ENCODE measurements around the gene CAPN9. TPM values are rescaled to one million over a fixed set of nuclear protein-coding genes. Genes with fewer than 3 reads are reported as not detected.
"Not testable (repeated sequence)": the region's sequence is repeated elsewhere in the genome, so short reads cannot be mapped to it uniquely, and the experiment has no call there.

CAPN9 gene
- total and polyA plus RNA-seq, 4 donors, result not detected

DNA sequence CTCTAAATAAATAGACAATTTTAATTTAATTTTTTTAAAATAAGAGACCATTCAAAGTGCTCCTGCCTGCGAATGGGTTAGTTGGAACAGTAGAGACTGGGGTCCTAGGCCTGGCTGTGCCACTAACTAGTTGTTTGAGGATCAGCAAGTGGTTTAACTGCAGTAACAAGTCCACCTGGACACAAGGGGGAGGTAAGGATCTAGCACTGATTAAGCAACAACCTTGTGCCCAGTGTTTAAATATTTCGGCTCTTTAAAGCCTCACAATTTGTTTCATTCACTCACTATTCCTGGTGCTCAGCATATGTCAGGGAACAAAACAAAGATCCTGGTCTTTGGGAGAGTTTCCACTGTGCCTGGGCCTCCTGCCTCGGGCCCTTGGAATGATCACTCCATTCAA, 31.7 kb upstream of the CAPN9 start:
- no peak for DNase-seq (ENCODE audit: low spot score)
- no peaks in the 10 kb centered on the region for H3K27me3 ChIP-seq (ENCODE audit: control insufficient read depth in 4 of 4, insufficient read depth in 4 of 4, low read length in 3 of 4)
- H3K9ac ChIP-seq (ENCODE audit: low read depth in 1 of 2, low read length in 2 of 2), result peak overlapping the region; percentile 28 to 66

DNA sequence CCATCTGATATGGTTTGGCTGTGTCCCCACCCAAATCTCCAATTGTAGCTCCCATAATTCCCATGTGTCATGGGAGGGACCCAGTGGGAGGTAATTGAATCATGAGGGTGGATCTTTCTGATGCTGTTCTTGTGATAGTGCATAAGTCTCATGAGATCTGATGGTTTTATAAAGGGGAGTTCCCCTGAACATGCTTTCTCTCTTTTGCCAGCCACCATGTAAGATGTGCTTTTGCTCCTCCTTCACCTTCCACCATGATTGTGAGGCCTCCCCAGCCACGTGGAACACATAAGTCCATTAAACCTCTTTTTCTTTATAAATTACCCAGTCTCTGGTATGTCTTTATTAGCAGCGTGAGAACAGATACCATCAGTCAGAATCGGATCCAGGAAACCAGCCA, 30.7 kb upstream of the CAPN9 start:
- DNase-seq (ENCODE audit: low spot score); H3K9me3 ChIP-seq (ENCODE audit: control insufficient read depth in 4 of 4, low read length in 3 of 4); H3K27ac ChIP-seq (ENCODE audit: low read depth in 1 of 2, low read length in 2 of 2); H3K36me3 ChIP-seq (ENCODE audit: control insufficient read depth in 4 of 4, insufficient read depth in 3 of 4, low read depth in 1 of 4, low read length in 3 of 4); H3K4me3 ChIP-seq (ENCODE audit: low read depth in 1 of 3, low read length in 3 of 3); H3K27me3 ChIP-seq (ENCODE audit: control insufficient read depth in 4 of 4, insufficient read depth in 4 of 4, low read length in 3 of 4); H3K9ac ChIP-seq (ENCODE audit: low read depth in 1 of 2, low read length in 2 of 2): not testable (repeated sequence)
- peaks cover 3 to 39% (median 26%) of the 10 kb centered on the region in 4 donors for H3K4me1 ChIP-seq (ENCODE audit: control insufficient read depth in 4 of 4, insufficient read depth in 4 of 4, low read length in 3 of 4)
- 77% methylated on average over 3 of the region's 3 CpGs for WGBS

More for the DNA sequence above, 31.7 kb upstream of the CAPN9 start:
- TF ChIP-seq FOXA2 (IDR thresholded peaks at IDR 0.05), result peak; percentile 6
- TF ChIP-seq HNF4G (IDR thresholded peaks at IDR 0.05), result no peak
- peak; percentile 8 to 18 for TF ChIP-seq HNF4A (conservative IDR thresholded peaks at IDR 0.05)
- TF ChIP-seq JUND (IDR thresholded peaks at IDR 0.05), result no peak
- TF ChIP-seq, protein P1, sequence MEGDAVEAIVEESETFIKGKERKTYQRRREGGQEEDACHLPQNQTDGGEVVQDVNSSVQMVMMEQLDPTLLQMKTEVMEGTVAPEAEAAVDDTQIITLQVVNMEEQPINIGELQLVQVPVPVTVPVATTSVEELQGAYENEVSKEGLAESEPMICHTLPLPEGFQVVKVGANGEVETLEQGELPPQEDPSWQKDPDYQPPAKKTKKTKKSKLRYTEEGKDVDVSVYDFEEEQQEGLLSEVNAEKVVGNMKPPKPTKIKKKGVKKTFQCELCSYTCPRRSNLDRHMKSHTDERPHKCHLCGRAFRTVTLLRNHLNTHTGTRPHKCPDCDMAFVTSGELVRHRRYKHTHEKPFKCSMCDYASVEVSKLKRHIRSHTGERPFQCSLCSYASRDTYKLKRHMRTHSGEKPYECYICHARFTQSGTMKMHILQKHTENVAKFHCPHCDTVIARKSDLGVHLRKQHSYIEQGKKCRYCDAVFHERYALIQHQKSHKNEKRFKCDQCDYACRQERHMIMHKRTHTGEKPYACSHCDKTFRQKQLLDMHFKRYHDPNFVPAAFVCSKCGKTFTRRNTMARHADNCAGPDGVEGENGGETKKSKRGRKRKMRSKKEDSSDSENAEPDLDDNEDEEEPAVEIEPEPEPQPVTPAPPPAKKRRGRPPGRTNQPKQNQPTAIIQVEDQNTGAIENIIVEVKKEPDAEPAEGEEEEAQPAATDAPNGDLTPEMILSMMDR (IDR thresholded peaks at IDR 0.05; ENCODE audit: low read depth, low read length, missing input control), result peak; percentile 43
- peak; percentile 69 to 83 for TF ChIP-seq RAD21 (IDR thresholded peaks at IDR 0.05)
- TF ChIP-seq RXRA (IDR thresholded peaks at IDR 0.05), result peak in 1 of 2 donors; percentile 35
- no peak for TF ChIP-seq GABPA (IDR thresholded peaks at IDR 0.05 in 1 of 2, conservative IDR thresholded peaks at IDR 0.05 in 1 of 2)
- Histone ChIP-seq H3K4me3 (ENCODE audit: low read depth in 1 of 3, low read length in 3 of 3) (no peak overlapping the region), H3K36me3 (ENCODE audit: control insufficient read depth in 4 of 4, insufficient read depth in 3 of 4, low read depth in 1 of 4, low read length in 3 of 4) (no peaks in the 10 kb centered on the region), H3K4me1 (ENCODE audit: control insufficient read depth in 4 of 4, insufficient read depth in 4 of 4, low read length in 3 of 4) (peaks cover 3 to 49% (median 35%) of the 10 kb centered on the region in 4 donors), H3K9me3 (ENCODE audit: control insufficient read depth in 4 of 4, low read length in 3 of 4) (no peaks in the 10 kb centered on the region), H3K27ac (ENCODE audit: low read depth in 1 of 2, low read length in 2 of 2) (peak overlapping the region in 1 of 2 donors; percentile 76)
- WGBS, result 45% methylated on average over 3 of the region's 3 CpGs

DNA sequence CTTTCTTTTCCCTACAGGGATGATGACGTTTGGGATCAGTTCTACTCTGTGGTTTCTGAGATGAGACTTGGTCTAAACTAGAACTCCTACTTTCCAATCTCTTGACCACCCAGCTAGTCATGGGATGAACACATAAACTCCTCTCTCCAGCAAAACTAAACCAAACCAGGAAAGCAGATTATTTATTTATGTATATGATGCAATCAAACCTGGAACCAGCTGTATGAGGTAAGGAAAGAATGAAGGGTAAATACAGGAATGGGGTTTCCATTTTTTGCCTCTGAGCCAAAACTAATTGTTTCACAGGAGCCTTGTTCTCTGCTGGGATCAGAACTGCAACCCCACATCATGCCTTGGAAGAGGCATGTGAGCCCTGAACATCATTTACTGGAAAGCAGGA, 29.9 kb upstream of the CAPN9 start:
- H3K9me3 ChIP-seq (ENCODE audit: control insufficient read depth in 4 of 4, low read length in 3 of 4), result peaks cover 0 to 6% (median 0%) of the 10 kb centered on the region in 4 donors
- peaks cover 3 to 31% (median 20%) of the 10 kb centered on the region in 4 donors for H3K4me1 ChIP-seq (ENCODE audit: control insufficient read depth in 4 of 4, insufficient read depth in 4 of 4, low read length in 3 of 4)
- no peaks in the 10 kb centered on the region for H3K36me3 ChIP-seq (ENCODE audit: control insufficient read depth in 4 of 4, insufficient read depth in 3 of 4, low read depth in 1 of 4, low read length in 3 of 4)
- no peak overlapping the region for H3K27ac ChIP-seq (ENCODE audit: low read depth in 1 of 2, low read length in 2 of 2)
- no peaks in the 10 kb centered on the region for H3K27me3 ChIP-seq (ENCODE audit: control insufficient read depth in 4 of 4, insufficient read depth in 4 of 4, low read length in 3 of 4)
- no peak overlapping the region for H3K4me3 ChIP-seq (ENCODE audit: low read depth in 1 of 3, low read length in 3 of 3)
- WGBS, result 86% methylated on average over 1 of the region's 1 CpG
- TF ChIP-seq SP1 (IDR thresholded peaks at IDR 0.05), result peak; percentile 24
- TF ChIP-seq JUND (IDR thresholded peaks at IDR 0.05), result peak in 1 of 2 donors; percentile 67
- TF ChIP-seq NR2F2 (IDR thresholded peaks at IDR 0.05), result no peak
- TF ChIP-seq RAD21 (IDR thresholded peaks at IDR 0.05), result peak in 1 of 2 donors; percentile 28
- TF ChIP-seq HNF4A (conservative IDR thresholded peaks at IDR 0.05), result peak; percentile 15 to 31
- TF ChIP-seq GABPA (IDR thresholded peaks at IDR 0.05 in 1 of 2, conservative IDR thresholded peaks at IDR 0.05 in 1 of 2), result no peak
- TF ChIP-seq RXRA (IDR thresholded peaks at IDR 0.05), result peak; percentile 42 to 59
- TF ChIP-seq, protein P1 (IDR thresholded peaks at IDR 0.05; ENCODE audit: low read depth, low read length, missing input control), result no peak
- TF ChIP-seq, protein P2, sequence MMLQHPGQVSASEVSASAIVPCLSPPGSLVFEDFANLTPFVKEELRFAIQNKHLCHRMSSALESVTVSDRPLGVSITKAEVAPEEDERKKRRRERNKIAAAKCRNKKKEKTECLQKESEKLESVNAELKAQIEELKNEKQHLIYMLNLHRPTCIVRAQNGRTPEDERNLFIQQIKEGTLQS (IDR thresholded peaks at IDR 0.05), result peak; percentile 41
- TF ChIP-seq YY1 (IDR thresholded peaks at IDR 0.05), result peak; percentile 33
- DNase-seq (ENCODE audit: low spot score), result no peak
- H3K9ac ChIP-seq (ENCODE audit: low read depth in 1 of 2, low read length in 2 of 2), result no peak overlapping the region

DNA sequence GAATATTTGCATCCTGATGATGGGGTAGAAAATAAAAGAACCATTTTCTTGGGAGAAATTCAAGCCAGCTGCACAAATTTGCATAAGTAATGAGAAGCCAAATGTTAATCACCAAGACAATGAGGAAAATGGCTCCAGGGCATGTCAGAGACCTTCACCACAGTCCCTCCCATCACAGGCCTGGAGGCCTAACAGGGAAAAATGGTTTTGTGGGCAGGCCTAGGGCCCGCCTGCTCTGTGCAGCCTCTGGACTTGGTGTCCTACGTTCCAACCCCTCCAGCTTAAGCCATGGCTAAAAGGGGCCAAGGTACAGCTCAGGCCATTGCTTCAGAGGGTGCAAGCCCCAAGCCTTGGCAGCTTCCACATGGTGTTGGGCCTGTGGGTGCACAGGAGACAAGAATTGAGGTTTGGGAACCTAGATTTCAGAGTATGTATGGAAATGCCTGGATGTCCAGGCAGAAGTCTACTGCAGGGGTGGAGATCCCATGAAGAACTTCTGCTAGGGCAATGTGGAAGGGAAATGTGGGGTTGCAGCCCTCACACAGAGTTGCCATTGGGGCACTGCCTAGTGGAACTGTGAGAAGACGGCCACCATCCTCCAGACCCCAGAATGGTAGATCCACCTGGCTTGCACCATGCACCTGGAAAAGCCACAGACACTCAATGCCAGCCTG, 25.2 kb upstream of the CAPN9 start:
- Histone ChIP-seq H3K9me3 (ENCODE audit: control insufficient read depth in 4 of 4, low read length in 3 of 4) (peaks cover 0 to 12% (median 0%) of the 10 kb centered on the region in 4 donors), H3K4me1 (ENCODE audit: control insufficient read depth in 4 of 4, insufficient read depth in 4 of 4, low read length in 3 of 4) (peaks cover 1 to 23% (median 19%) of the 10 kb centered on the region in 4 donors)
- not testable (repeated sequence) for H3K27ac ChIP-seq (ENCODE audit: low read depth in 1 of 2, low read length in 2 of 2); H3K36me3 ChIP-seq (ENCODE audit: control insufficient read depth in 4 of 4, insufficient read depth in 3 of 4, low read depth in 1 of 4, low read length in 3 of 4); DNase-seq (ENCODE audit: low spot score); H3K27me3 ChIP-seq (ENCODE audit: control insufficient read depth in 4 of 4, insufficient read depth in 4 of 4, low read length in 3 of 4); H3K4me3 ChIP-seq (ENCODE audit: low read depth in 1 of 3, low read length in 3 of 3); H3K9ac ChIP-seq (ENCODE audit: low read depth in 1 of 2, low read length in 2 of 2)
- WGBS, result 95% methylated on average over 3 of the region's 3 CpGs

Measured in liver (tissue), 9 donors.